B cell (primary cell): ENCODE measurements around the gene LRRC45. TPM values are rescaled to one million over a fixed set of nuclear protein-coding genes. Genes with fewer than 3 reads are reported as not detected.

ENCODE experiments used
- ATAC-seq: fragments of 200-7000 bp; cut with Tn5 transposase; one replicate; pipeline ENCODE4 v1.10.0; 2021; ENCODE audit warnings: low read depth, mild to moderate bottlenecking, moderate number of reproducible peaks, moderate library complexity
- CTCF ChIA-PET: fragments of 350-600 bp; sonication (Branson Sonifier 250); formaldehyde crosslinking; loops from one replicate; lab custom pipeline; 2021; ENCODE audit warnings: antibody characterized with exemption, inconsistent platforms; lab: Charles Lee
- POLR2A ChIA-PET: fragments of 350-600 bp; sonication (Branson Sonifier 250); formaldehyde crosslinking; loops from one replicate; lab custom pipeline; 2021; ENCODE audit warnings: antibody characterized with exemption; lab: Charles Lee
- DNase-seq: peaks from one replicate; pipeline ENCODE4 v3.0.0; 2013
- H2AFZ ChIP-seq: 2 replicates; pipeline ENCODE4 v1.6.1; 2012; ENCODE audit warnings: mild to moderate bottlenecking, low read depth, low read length; ENCODE audit not compliant: insufficient read depth, poor library complexity, severe bottlenecking
- H3K27ac ChIP-seq, 2 donors: 1 replicate in 1 of 2; 2 replicates in 1 of 2; pipeline ENCODE4 v1.5.1; 2012 to 2013; ENCODE audit warnings: low read length in 2 of 2, mild to moderate bottlenecking in 2 of 2, moderate library complexity in 1 of 2
- H3K27me3 ChIP-seq, 4 experiments: fragments of 200-600 bp in 1 of 4; sonication (generic) in 1 of 4; replicated peaks in 1 of 4; 1 replicate in 2 of 4; 2 replicates in 2 of 4; pipeline versions ENCODE4 v1.6.1 to v1.7.0; 2013 to 2016; ENCODE audit warnings: low read length in 3 of 4, mild to moderate bottlenecking in 2 of 4, mixed read lengths in 1 of 4, moderate library complexity in 1 of 4; ENCODE audit not compliant: insufficient read depth in 4 of 4, control insufficient read depth in 3 of 4; ENCODE audit errors: control extremely low read depth in 1 of 4
- H3K36me3 ChIP-seq, 2 experiments: replicated peaks in 1 of 2; 1 replicate in 1 of 2; 2 replicates in 1 of 2; pipeline versions ENCODE4 v1.6.1 to v1.7.1; 2013; ENCODE audit warnings: low read length in 1 of 2; ENCODE audit not compliant: insufficient read depth in 2 of 2, control insufficient read depth in 1 of 2; ENCODE audit errors: control extremely low read depth in 1 of 2, extremely low read depth in 1 of 2
- H3K4me1 ChIP-seq, 2 donors: fragments of 200-600 bp in 1 of 2; sonication (generic) in 1 of 2; 1 replicate in 1 of 2; 2 replicates in 1 of 2; pipeline versions ENCODE4 v1.5.1 to v1.6.1; 2013 to 2017; ENCODE audit warnings: low read length in 2 of 2; ENCODE audit not compliant: control insufficient read depth in 2 of 2, insufficient read depth in 2 of 2
- H3K4me2 ChIP-seq: replicated peaks from 2 replicates; pipeline ENCODE3; 2012; ENCODE audit warnings: mild to moderate bottlenecking, low read depth, low read length; ENCODE audit not compliant: poor library complexity, severe bottlenecking
- H3K4me3 ChIP-seq, 5 experiments: fragments of 200-600 bp in 1 of 5; sonication (generic) in 1 of 5; 1 replicate in 3 of 5; 2 replicates in 2 of 5; pipeline versions ENCODE4 v1.5.1 to v1.7.0; 2011 to 2016; ENCODE audit warnings: low read length in 4 of 5, mild to moderate bottlenecking in 4 of 5, low read depth in 2 of 5, control low read depth in 1 of 5, moderate library complexity in 1 of 5; ENCODE audit not compliant: insufficient read depth in 1 of 5; ENCODE audit errors: control extremely low read depth in 1 of 5, extremely low read depth in 1 of 5
- H3K79me2 ChIP-seq: fragments of 200-600 bp; sonication (generic); one replicate; pipeline ENCODE4 v1.6.0; 2016; ENCODE audit warnings: low read length; ENCODE audit not compliant: control insufficient read depth, insufficient read depth
- H3K9ac ChIP-seq: fragments of 200-600 bp; sonication (generic); 2 replicates; pipeline ENCODE4 v1.6.1; 2017; ENCODE audit warnings: mild to moderate bottlenecking, low read length, moderate library complexity
- H3K9me3 ChIP-seq, 3 donors: one replicate each; pipeline versions ENCODE4 v1.6.1 to v1.7.1; 2013; ENCODE audit warnings: low read length in 2 of 3; ENCODE audit not compliant: control insufficient read depth in 2 of 3, insufficient read depth in 1 of 3; ENCODE audit errors: control extremely low read depth in 1 of 3
- H4K20me1 ChIP-seq: 2 replicates; pipeline ENCODE4 v1.6.0; 2012; ENCODE audit warnings: mild to moderate bottlenecking, low read length; ENCODE audit not compliant: insufficient read depth, control insufficient read depth, poor library complexity, severe bottlenecking
- H3K27ac Mint-ChIP-seq: one replicate; pipeline ENCODE4 v1.8.0; 2021; ENCODE audit warnings: mixed read lengths
- H3K27me3 Mint-ChIP-seq: one replicate; pipeline ENCODE4 v1.8.0; 2021; ENCODE audit warnings: mixed read lengths
- H3K4me1 Mint-ChIP-seq: one replicate; pipeline ENCODE4 v1.8.0; 2021; ENCODE audit warnings: mixed read lengths
- H3K4me3 Mint-ChIP-seq: one replicate; pipeline ENCODE4 v1.8.0; 2021; ENCODE audit warnings: mixed read lengths
- H3K9me3 Mint-ChIP-seq: one replicate; pipeline ENCODE4 v1.8.0; 2022; ENCODE audit warnings: mixed read lengths; ENCODE audit not compliant: insufficient read depth
- CTCF ChIP-seq: fragments of 200-600 bp; IDR thresholded peaks from one replicate; pipeline ENCODE4 v1.8.0; 2022; ENCODE audit warnings: antibody characterized with exemption, mild to moderate bottlenecking
- EZH2 ChIP-seq: IDR thresholded peaks from 2 replicates; pipeline ENCODE4 v1.6.1; 2012; ENCODE audit warnings: borderline replicate concordance, low read depth, mild to moderate bottlenecking, moderate library complexity, low read length; ENCODE audit not compliant: insufficient read depth, poor library complexity, severe bottlenecking
- WGBS: methylation state at CpG from one replicate; pipeline ENCODE4 v1.1.5; 2013; ENCODE audit warnings: missing lambda C conversion rate; ENCODE audit not compliant: insufficient coverage; 5-methylcytosine and 5-hydroxymethylcytosine counted together
- intact Hi-C: fragments of 100-400 bp; cut with micrococcal nuclease; formaldehyde crosslinking; loops from one replicate; pipeline ENCODE4 v1.10.0; 2022
- polyA plus RNA-seq: library from polyadenylated mRNA; depleted of rRNA; stranded (reverse); fragments of >200 nt; gene quantifications from 2 replicates; pipeline ENCODE4 v1.2.3, GENCODE V29; 2012
- total RNA-seq, 2 donors: library from RNA; stranded (reverse); fragments of 120-200 nt in 1 of 2; gene quantifications; 1 replicate in 1 of 2; 2 replicates in 1 of 2; pipeline versions ENCODE4 v1.2.3 to v1.2.4, GENCODE V29; 2013 to 2022

The LRRC45 gene
- total and polyA plus RNA-seq, 2 donors (not counting 1 experiment from before 2014, with no cell fraction given): 19.4 to 19.6 TPM

GRCh38 chr17:81994593-81995462 is 28.3 kb upstream of the LRRC45 start:
- 97% methylated on average over 34 of the region's 39 CpGs for WGBS
- Histone ChIP-seq H3K4me3 (no peak overlapping the region), H3K27me3 (no peaks in the 10 kb centered on the region), H3K36me3 (peaks cover 0 to 2% of the 10 kb centered on the region in 2 experiments), H3K4me2 (no peak overlapping the region), H3K79me2 (peaks cover 24% of the 10 kb centered on the region), H4K20me1 (peaks cover 22% of the 10 kb centered on the region), H3K9ac (no peak overlapping the region), H2AFZ (no peak overlapping the region), H3K27ac (no peak overlapping the region), H3K9me3 (no peaks in the 10 kb centered on the region), H3K4me1 (no peaks in the 10 kb centered on the region)
- peaks cover 3% of the 10 kb centered on the region for H3K4me1 Mint-ChIP-seq
- no peak for TF ChIP-seq CTCF
- no peak for TF ChIP-seq EZH2
- ChIA-PET CTCF (interaction anchor here (1.4 kb wide), 1 partner anchor 36 kb away, joined by 5 read pairs; no protein-coding TSS in a partner anchor), POLR2A (interaction anchor here (0.8 kb wide), 1 partner anchor 14 kb away, joined by 3 read pairs; no protein-coding TSS in a partner anchor)
- no peak for ATAC-seq
- intact Hi-C loops: no loop called here
- H3K27ac Mint-ChIP-seq: no peak overlapping the region
- H3K4me3 Mint-ChIP-seq: no peak overlapping the region
- DNase-seq: no peak
- no peaks in the 10 kb centered on the region for H3K9me3 Mint-ChIP-seq
- no peaks in the 10 kb centered on the region for H3K27me3 Mint-ChIP-seq
